Body of pancreas (tissue), 4 donors: ENCODE results near the gene FOXD3. TPM values are rescaled to one million over a fixed set of nuclear protein-coding genes. Genes with fewer than 3 reads are reported as not detected.

Experiments used
- ATAC-seq: fragments of 150-250 bp; one replicate; pipeline ENCODE4 v1.9.1; 2016
- DNase-seq, 4 donors: peaks; one replicate each; pipeline ENCODE4 v3.0.0-alpha.2; 2019
- H3K27ac ChIP-seq, 4 donors: fragments of 200-600 bp; sonication (generic); 1 replicate in 3 of 4; 2 replicates in 1 of 4; pipeline versions ENCODE4 v1.5.1 to v1.6.1; 2016 to 2019; ENCODE audit warnings: mild to moderate bottlenecking in 1 of 4, mixed read lengths in 1 of 4, moderate library complexity in 1 of 4
- H3K27me3 ChIP-seq, 2 donors: fragments of 200-600 bp; sonication (generic); one replicate each; pipeline ENCODE4 v1.6.0; 2016; ENCODE audit warnings: mild to moderate bottlenecking in 1 of 2
- H3K36me3 ChIP-seq, 2 donors: fragments of 200-600 bp; sonication (generic); replicated peaks in 1 of 2; 2 replicates each; pipeline ENCODE4 v1.5.1; 2016; ENCODE audit warnings: low read depth in 2 of 2; ENCODE audit not compliant: insufficient read depth in 1 of 2
- H3K4me1 ChIP-seq: fragments of 200-600 bp; sonication (generic); one replicate; pipeline ENCODE4 v1.6.0; 2016
- H3K4me3 ChIP-seq, 2 donors: fragments of 200-600 bp; sonication (generic); 1 replicate in 1 of 2; 2 replicates in 1 of 2; pipeline ENCODE4 v1.5.1; 2016 to 2019
- H3K9me3 ChIP-seq, 3 donors: fragments of 200-600 bp; sonication (generic); 1 replicate in 2 of 3; 2 replicates in 1 of 3; pipeline ENCODE4 v1.5.1; 2016
- POLR2A ChIP-seq, 3 donors: fragments of 450-650 bp; IDR thresholded peaks; one replicate each; pipeline ENCODE4 v1.6.1; 2016; ENCODE audit warnings: antibody characterized with exemption in 3 of 3, mild to moderate bottlenecking in 2 of 3
- WGBS, 2 donors: methylation state at CpG; one replicate each; pipeline ENCODE4 v1.1.5; 2017; 5-methylcytosine and 5-hydroxymethylcytosine counted together
- intact Hi-C: fragments of 100-400 bp; cut with DNase I; formaldehyde crosslinking; loops from one replicate; pipeline ENCODE4 v1.15.1; 2023
- microRNA-seq, 2 donors: library from miRNA; unstranded; fragments of <30 nt; microRNA quantifications; one replicate each; pipeline ENCODE4, GENCODE V29; 2016; ENCODE audit warnings: borderline number of aligned reads in 2 of 2, borderline replicate concordance in 2 of 2
- small RNA-seq: library from RNA; depleted of rRNA; stranded (forward); fragments of <200 nt; gene quantifications from one replicate; pipeline ENCODE3, GENCODE V24; 2016
- total RNA-seq, 2 donors: library from RNA; depleted of rRNA; stranded (reverse); fragments of >200 nt; gene quantifications; one replicate each; pipeline ENCODE4 v1.1.0, GENCODE V29; 2016
- TF ChIP-seq, protein P1 (sequence below), 7 experiments: fragments of 450-650 bp in 4 of 7; fragments of 200-600 bp in 3 of 7; sonication (generic) in 3 of 7; IDR thresholded peaks; one replicate each; pipeline ENCODE4 v1.5.1; 2016 to 2019; ENCODE audit warnings: antibody characterized with exemption in 7 of 7

The FOXD3 gene
- total RNA-seq, 2 donors from 2014 or later = 0.26 TPM; not detected in 1

DNA sequence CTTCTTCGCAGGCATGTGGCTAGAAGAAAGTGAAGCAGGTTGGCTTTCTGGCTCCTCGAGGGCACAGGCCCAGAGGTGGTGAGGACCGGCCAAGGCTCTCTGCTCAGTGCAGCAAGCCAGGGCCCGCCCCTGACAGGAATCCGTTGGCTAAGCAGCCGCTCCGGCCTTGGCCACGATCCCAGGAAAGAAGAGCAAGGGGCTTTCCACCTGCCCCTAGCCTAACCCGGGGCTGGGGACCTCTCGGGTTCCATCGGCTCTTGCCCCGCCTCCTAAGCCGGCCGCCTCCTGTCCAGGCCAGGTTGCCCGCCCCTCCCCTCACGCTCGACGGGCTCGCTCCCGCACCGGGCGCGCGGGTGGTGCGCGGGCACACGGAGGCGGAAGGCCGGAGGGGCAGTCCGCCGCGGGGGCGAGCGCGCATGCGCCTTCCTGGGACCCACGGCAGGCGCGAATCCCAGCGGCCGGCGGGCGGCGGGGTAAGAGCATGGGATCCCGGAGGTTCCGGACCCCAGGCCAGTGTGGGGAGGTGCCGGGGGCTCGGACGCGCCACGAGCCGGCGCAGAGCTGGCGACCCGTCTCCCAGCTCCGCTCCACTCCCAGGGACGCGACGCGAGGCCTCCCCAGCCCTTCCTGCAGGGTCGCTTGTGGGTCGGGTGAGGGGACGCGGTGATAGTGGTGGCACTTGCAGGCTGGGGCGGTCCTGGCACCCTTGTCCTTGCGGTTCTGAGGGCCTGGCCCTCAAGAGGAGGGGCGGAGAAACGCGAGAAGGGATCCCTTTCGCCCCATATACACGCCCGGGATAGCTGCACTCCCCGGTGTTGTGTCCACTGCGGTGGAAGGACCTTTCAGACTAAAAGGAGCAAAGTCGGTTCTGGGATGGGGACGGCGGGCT, 45.1 kb downstream of the FOXD3 start, which contains the start of gene ALG6:
TSS of gene ALG6 (plus strand) at position 413 of the 889 bp plus-strand sequence. CDS start 3,351 bp downstream, outside the sequence.
- intact Hi-C loops = no loop called here
- peak; percentile 98 for ATAC-seq
- Histone ChIP-seq H3K4me1 (peaks cover 12% of the 10 kb centered on the region), H3K4me3 (peak within 1 kb of the TSS; percentile 45 to 55), H3K27ac (peak within 1 kb of the TSS; percentile 41 to 83 (median 76)), H3K36me3 (peaks cover 0 to 2% of the 10 kb centered on the region in 2 donors), H3K9me3 (no peaks in the 10 kb centered on the region), H3K27me3 (no peaks in the 10 kb centered on the region)
- DNase-seq = peak; percentile 94 to 97 (median 96)
- WGBS, 2 donors = 1% methylated on average over 12 to 71 of the region's 77 CpGs
- peak; percentile 68 to 80 (median 77) for TF ChIP-seq POLR2A (IDR thresholded peaks at IDR 0.05)
- TF ChIP-seq, protein P1, sequence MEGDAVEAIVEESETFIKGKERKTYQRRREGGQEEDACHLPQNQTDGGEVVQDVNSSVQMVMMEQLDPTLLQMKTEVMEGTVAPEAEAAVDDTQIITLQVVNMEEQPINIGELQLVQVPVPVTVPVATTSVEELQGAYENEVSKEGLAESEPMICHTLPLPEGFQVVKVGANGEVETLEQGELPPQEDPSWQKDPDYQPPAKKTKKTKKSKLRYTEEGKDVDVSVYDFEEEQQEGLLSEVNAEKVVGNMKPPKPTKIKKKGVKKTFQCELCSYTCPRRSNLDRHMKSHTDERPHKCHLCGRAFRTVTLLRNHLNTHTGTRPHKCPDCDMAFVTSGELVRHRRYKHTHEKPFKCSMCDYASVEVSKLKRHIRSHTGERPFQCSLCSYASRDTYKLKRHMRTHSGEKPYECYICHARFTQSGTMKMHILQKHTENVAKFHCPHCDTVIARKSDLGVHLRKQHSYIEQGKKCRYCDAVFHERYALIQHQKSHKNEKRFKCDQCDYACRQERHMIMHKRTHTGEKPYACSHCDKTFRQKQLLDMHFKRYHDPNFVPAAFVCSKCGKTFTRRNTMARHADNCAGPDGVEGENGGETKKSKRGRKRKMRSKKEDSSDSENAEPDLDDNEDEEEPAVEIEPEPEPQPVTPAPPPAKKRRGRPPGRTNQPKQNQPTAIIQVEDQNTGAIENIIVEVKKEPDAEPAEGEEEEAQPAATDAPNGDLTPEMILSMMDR (IDR thresholded peaks at IDR 0.05) = peak in 3 of 7 experiments; percentile 22 to 30 (median 25)

DNA sequence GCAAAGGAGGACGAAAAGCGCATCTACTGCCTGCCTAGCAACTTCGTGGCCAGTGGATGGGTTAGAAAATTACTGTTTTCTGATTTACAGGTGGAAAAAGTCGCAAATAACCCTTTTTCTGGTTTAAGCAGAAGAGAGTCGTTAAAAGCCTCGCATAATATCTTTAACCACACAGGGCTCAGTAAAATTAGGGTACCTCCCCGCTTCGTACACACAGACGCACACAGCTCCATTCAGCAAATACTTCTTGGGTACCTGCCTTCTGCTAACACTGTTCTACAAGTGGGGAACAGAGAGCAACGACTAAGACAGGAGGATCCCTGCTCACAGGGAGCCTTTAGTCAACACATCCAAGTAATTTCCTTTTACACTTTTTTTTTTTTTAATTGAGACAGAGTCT, 45.8 kb downstream of the FOXD3 start:
- Histone ChIP-seq H3K4me3 (peak overlapping the region; percentile 45 to 55), H3K4me1 (peaks cover 12% of the 10 kb centered on the region), H3K36me3 (peaks cover 0 to 2% of the 10 kb centered on the region in 2 donors), H3K9me3 (no peaks in the 10 kb centered on the region), H3K27me3 (no peaks in the 10 kb centered on the region), H3K27ac (peak overlapping the region; percentile 41 to 83 (median 76))
- ATAC-seq (no peak), DNase-seq (no peak)
- WGBS, 2 donors = 1 to 3% methylated on average over 10 of the region's 10 CpGs
- intact Hi-C loops = no loop called here
- TF ChIP-seq, protein P1 (IDR thresholded peaks at IDR 0.05) = no peak
- no peak for TF ChIP-seq POLR2A (IDR thresholded peaks at IDR 0.05)

Small RNA genes lying within 50 kb of the gene (microRNA-seq; reads per million reads assigned to microRNA genes)
- 0 reads per million in 2 donors for gene MIR6068

Small RNA genes lying within 50 kb of the gene (small RNA-seq; reads per million reads assigned to genes)
- gene MIR6068 (not detected), gene RF00019 (not detected)

Other genes with a start within 250 kb of the FOXD3 start
- gene ALG6, start 45.1 kb downstream of the FOXD3 start, total RNA-seq = 10 to 100 TPM in 1 of 2 donors, 1 to 10 TPM in 1; 2.3 to 15.6 TPM
- gene ITGB3BP, start 200.7 kb downstream of the FOXD3 start, total RNA-seq = 1 to 10 TPM in 1 of 2 donors, not detected in 1; 6.7 TPM
- gene EFCAB7, start 201.0 kb downstream of the FOXD3 start, total RNA-seq = 1 to 10 TPM; 4.7 to 4.9 TPM